Ovary (tissue), 9 donors: ENCODE measurements around the gene PANK1. TPM values are rescaled to one million over a fixed set of nuclear protein-coding genes. Genes with fewer than 3 reads are reported as not detected.

ENCODE experiments used
- DNase-seq, 5 donors: peaks; one replicate each; pipeline ENCODE4 v3.0.0-alpha.2; 2019 to 2020
- H3K27ac ChIP-seq, 2 donors: fragments of 200-600 bp; one replicate each; pipeline versions ENCODE4 v1.5.1 to v1.8.0; 2019 to 2022
- H3K27me3 ChIP-seq: fragments of 200-600 bp; one replicate; pipeline ENCODE4 v1.8.0; 2022
- H3K36me3 ChIP-seq: fragments of 200-600 bp; sonication (generic); one replicate; pipeline ENCODE4 v1.5.1; 2019
- H3K4me1 ChIP-seq: one replicate; pipeline ENCODE4 v1.8.1; 2013; ENCODE audit warnings: mild to moderate bottlenecking, moderate library complexity; ENCODE audit not compliant: insufficient read depth
- H3K4me3 ChIP-seq: fragments of 200-600 bp; sonication (generic); one replicate; pipeline ENCODE4 v1.5.1; 2017
- H3K9me3 ChIP-seq, 2 donors: fragments of 200-600 bp in 1 of 2; sonication (generic) in 1 of 2; one replicate each; pipeline versions ENCODE4 v1.5.1 to v1.8.1; 2013 to 2019; ENCODE audit warnings: mild to moderate bottlenecking in 1 of 2, moderate library complexity in 1 of 2
- EP300 ChIP-seq: sonication (generic); formaldehyde crosslinking; IDR thresholded peaks from one replicate; pipeline ENCODE4 v1.6.1; 2017; ENCODE audit warnings: antibody characterized with exemption
- POLR2A ChIP-seq: fragments of 450-650 bp; IDR thresholded peaks from one replicate; pipeline ENCODE4 v1.6.1; 2017; ENCODE audit warnings: antibody characterized with exemption, mild to moderate bottlenecking, moderate library complexity
- WGBS, 3 donors: extraction: QIAGEN DNeasy Blood & Tissue Kit in 1 of 3; methylation state at CpG; one replicate each; pipeline versions ENCODE4 v1.1.5 to v1.1.7; 2013 to 2017; 5-methylcytosine and 5-hydroxymethylcytosine counted together
- intact Hi-C, 4 donors: fragments of 100-400 bp; cut with DNase I; formaldehyde crosslinking; loops; one replicate each; pipeline versions ENCODE4 v1.11.0 to v1.15.1; 2022 to 2023
- polyA plus RNA-seq, 2 donors: library from polyadenylated mRNA; stranded (reverse); fragments of 200-250 nt in 1 of 2; fragments of 350-450 nt in 1 of 2; fragmentation: Illumina TruSeq in 1 of 2; extraction: RNeasy Lipid Tissue Mini Kit (QIAGEN cat#74804) in 1 of 2; gene quantifications; one replicate each; pipeline ENCODE4 v1.2.3, GENCODE V29; 2013 to 2014
- total RNA-seq, 7 donors: library from RNA; depleted of rRNA in 2 of 7; stranded (reverse); fragments of >200 nt in 2 of 7; fragmentation: NEBNext Ultra II Directional in 3 of 7; extraction: Animal tissue kit (Norgen Biotek cat#: 25700) in 3 of 7; gene quantifications; one replicate each; pipeline versions ENCODE4 v1.1.0 to v1.2.4, GENCODE V29; 2016 to 2023
- TF ChIP-seq, protein P1 (sequence below), 3 donors: fragments of 450-650 bp in 2 of 3; fragments of 200-600 bp in 1 of 3; IDR thresholded peaks; one replicate each; pipeline versions ENCODE4 v1.5.1 to v1.8.0; 2016 to 2022; ENCODE audit warnings: antibody characterized with exemption in 3 of 3, mild to moderate bottlenecking in 1 of 3
- donor health status: DM: no; HTN: no; CAD: no; lungs with moderate emphysema.
- donor health status: DM: no; HTN: no; CAD: no.
- donor health status: Bipolar disorder and iron deficiency.
- donor health status: DM: yes; HTN: yes; CAD: no.
- donor health status: DM: no; HTN: no; CAD: no.
- donor health status: DM: yes; HTN: yes; CAD: no.

The PANK1 gene
- total and polyA plus RNA-seq, 9 donors = 1.7 to 6.2 (median 4.5) TPM

DNA sequence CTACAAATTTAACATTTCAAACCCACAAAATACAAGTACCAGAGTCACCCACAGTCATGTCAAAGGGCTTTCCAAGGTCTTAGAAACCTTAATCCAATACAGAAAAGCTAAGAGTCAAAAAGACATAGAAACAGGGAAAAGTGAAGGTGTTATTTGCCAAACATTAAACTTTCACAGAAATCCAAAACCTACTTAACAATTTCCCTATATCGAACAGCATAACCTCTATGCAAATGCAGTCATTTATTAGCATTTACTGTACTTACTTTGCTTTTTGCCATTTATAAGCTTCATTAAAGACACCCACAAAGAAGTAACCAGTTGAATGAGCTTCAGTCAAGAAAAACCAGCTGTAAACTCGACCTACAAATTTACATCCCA is 1.6 kb downstream of the PANK1 start:
- Histone ChIP-seq H3K9me3 (no peaks in the 10 kb centered on the region), H3K27me3 (no peaks in the 10 kb centered on the region), H3K4me1 (peaks cover 3% of the 10 kb centered on the region), H3K36me3 (no peaks in the 10 kb centered on the region), H3K4me3 (peak overlapping the region; percentile 86), H3K27ac (no peak overlapping the region)
- intact Hi-C loops = no loop called here
- 1 to 3% (median 2%) methylated on average over 2 of the region's 2 CpGs for WGBS, 3 donors
- TF ChIP-seq, protein P1, sequence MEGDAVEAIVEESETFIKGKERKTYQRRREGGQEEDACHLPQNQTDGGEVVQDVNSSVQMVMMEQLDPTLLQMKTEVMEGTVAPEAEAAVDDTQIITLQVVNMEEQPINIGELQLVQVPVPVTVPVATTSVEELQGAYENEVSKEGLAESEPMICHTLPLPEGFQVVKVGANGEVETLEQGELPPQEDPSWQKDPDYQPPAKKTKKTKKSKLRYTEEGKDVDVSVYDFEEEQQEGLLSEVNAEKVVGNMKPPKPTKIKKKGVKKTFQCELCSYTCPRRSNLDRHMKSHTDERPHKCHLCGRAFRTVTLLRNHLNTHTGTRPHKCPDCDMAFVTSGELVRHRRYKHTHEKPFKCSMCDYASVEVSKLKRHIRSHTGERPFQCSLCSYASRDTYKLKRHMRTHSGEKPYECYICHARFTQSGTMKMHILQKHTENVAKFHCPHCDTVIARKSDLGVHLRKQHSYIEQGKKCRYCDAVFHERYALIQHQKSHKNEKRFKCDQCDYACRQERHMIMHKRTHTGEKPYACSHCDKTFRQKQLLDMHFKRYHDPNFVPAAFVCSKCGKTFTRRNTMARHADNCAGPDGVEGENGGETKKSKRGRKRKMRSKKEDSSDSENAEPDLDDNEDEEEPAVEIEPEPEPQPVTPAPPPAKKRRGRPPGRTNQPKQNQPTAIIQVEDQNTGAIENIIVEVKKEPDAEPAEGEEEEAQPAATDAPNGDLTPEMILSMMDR (IDR thresholded peaks at IDR 0.05) = no peak
- TF ChIP-seq EP300 (no peak), POLR2A (no peak)
- DNase-seq = no peak

DNA sequence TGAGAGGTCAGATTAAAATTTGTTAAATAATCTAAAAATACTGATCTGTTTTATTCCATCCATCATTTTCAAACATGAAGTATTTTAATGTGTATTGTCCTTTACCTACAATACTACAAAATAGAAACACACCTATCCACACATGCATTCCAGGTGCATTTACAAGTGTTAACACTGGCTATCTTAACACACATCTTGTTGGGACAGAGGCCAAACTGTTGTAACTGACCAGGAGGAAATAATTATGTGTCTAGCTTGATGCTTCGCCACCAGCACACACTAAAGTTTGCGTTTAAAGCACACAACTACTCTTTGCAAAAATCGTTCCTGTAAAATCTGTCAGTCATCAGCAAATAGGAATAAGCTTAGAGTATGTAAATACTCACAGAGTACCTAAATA is 2.8 kb downstream of the PANK1 start:
- intact Hi-C loops = no loop called here

DNA sequence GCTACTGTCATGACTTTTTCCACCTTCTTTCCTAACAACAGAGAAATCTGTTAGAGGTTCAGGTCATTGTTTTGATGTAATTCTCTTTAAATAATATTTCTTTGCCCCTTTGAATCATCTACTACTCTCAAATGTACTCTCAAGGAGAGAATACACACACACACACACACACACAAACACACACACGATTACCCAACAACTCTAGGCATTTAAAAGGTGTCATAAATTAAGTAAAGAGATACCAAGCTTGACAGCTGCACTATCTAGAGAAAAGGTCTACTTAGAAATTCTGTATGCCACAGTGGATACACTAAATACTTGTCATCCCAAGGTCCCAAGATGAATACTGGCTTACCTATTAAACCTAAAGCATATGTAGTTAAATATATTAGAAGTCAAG is 4.8 kb downstream of the PANK1 start:
- Histone ChIP-seq H3K4me1 (no peaks in the 10 kb centered on the region), H3K27me3 (no peaks in the 10 kb centered on the region), H3K27ac (no peak overlapping the region), H3K36me3 (no peaks in the 10 kb centered on the region), H3K9me3 (no peaks in the 10 kb centered on the region), H3K4me3 (no peak overlapping the region)
- no peak for DNase-seq
- WGBS, 3 donors = 47 to 75% (median 57%) methylated on average over 1 of the region's 1 CpG
- TF ChIP-seq, protein P1 (IDR thresholded peaks at IDR 0.05) = no peak
- TF ChIP-seq EP300 (no peak), POLR2A (no peak)
- intact Hi-C loops = no loop called here

More for the DNA sequence above, 2.8 kb downstream of the PANK1 start:
- Histone ChIP-seq H3K27me3 (no peaks in the 10 kb centered on the region), H3K27ac (no peak overlapping the region), H3K36me3 (no peaks in the 10 kb centered on the region), H3K9me3 (no peaks in the 10 kb centered on the region), H3K4me3 (no peak overlapping the region), H3K4me1 (peaks cover 3% of the 10 kb centered on the region)
- 84 to 89% (median 87%) methylated on average over 3 of the region's 3 CpGs for WGBS, 3 donors
- no peak for DNase-seq
- no peak for TF ChIP-seq EP300
- no peak for TF ChIP-seq POLR2A
- TF ChIP-seq, protein P1 (IDR thresholded peaks at IDR 0.05) = no peak

DNA sequence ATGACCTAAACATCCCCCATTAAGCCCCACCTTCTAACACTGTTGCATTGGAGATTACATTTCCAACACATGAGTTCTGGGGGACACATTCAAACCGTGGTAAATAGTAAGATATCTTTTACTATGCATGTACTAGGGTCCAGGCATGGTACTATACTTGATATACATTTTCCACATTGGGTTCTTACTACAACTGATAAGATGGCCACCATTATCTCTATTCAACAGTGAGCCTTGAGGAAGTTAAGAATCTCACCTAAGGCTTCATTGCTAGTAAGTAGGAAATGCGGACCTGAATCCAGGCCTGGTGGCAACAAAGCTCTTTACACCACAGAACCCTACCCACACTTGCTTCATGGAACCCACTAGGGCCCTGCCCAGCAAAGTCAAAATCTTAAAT is 5.7 kb downstream of the PANK1 start:
- DNase-seq = no peak
- TF ChIP-seq, protein P1 (IDR thresholded peaks at IDR 0.05) = no peak
- TF ChIP-seq POLR2A (no peak), EP300 (no peak)
- 96 to 97% (median 96%) methylated on average over 2 of the region's 2 CpGs for WGBS, 3 donors
- H3K27me3 ChIP-seq = no peaks in the 10 kb centered on the region
- no peaks in the 10 kb centered on the region for H3K9me3 ChIP-seq
- H3K4me3 ChIP-seq = no peak overlapping the region
- no peak overlapping the region for H3K27ac ChIP-seq
- H3K36me3 ChIP-seq = no peaks in the 10 kb centered on the region
- intact Hi-C loops = no loop called here
- H3K4me1 ChIP-seq = no peaks in the 10 kb centered on the region

DNA sequence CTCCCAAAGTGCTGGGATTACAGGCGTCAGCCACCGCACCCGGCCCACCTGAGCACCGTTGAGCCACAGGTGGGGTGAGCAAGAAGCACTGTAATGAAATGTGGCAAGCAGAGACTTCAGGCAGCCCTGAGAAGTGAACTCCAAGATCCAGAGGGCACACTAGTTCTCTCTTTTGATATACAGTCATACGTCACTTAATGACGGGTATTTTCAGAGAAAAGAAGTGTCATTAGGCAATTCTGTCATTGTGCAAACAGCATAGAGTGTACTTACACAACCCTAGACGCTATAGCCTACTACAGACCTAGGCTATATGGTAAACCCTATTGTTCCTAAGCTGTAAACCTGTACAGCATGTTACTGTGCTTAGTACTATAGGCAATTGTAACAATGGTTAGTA is 7.9 kb downstream of the PANK1 start:
- H3K36me3 ChIP-seq = no peaks in the 10 kb centered on the region
- TF ChIP-seq, protein P1 (IDR thresholded peaks at IDR 0.05) = no peak
- TF ChIP-seq POLR2A (no peak), EP300 (no peak)
- WGBS, 3 donors = 95 to 99% (median 98%) methylated on average over 7 of the region's 7 CpGs
- H3K9me3 ChIP-seq = no peaks in the 10 kb centered on the region
- H3K4me3 ChIP-seq = no peak overlapping the region
- intact Hi-C loops = no loop called here
- no peaks in the 10 kb centered on the region for H3K4me1 ChIP-seq
- no peaks in the 10 kb centered on the region for H3K27me3 ChIP-seq
- no peak for DNase-seq
- H3K27ac ChIP-seq = no peak overlapping the region
